HepG2 (cell line): ENCODE data around the gene SCUBE1. TPM values are rescaled to one million over a fixed set of nuclear protein-coding genes. Genes with fewer than 3 reads are reported as not detected.

Experiments
- ARNT2 ChIP-seq: sonication (generic); formaldehyde crosslinking; IDR thresholded peaks from 2 replicates; pipeline ENCODE4 v1.8.0; 2022; ENCODE audit warnings: mild to moderate bottlenecking, low read depth, missing genetic modification reagents, moderate library complexity
- ARNTL ChIP-seq: sonication (generic); formaldehyde crosslinking; IDR thresholded peaks from 2 replicates; pipeline ENCODE4 v1.4.0; 2020; ENCODE audit warnings: mild to moderate bottlenecking, missing genetic modification reagents
- CAMTA2 ChIP-seq: sonication (generic); formaldehyde crosslinking; IDR thresholded peaks from 2 replicates; pipeline ENCODE4 v1.4.0; 2020; ENCODE audit warnings: mild to moderate bottlenecking, missing genetic modification reagents, borderline replicate concordance
- GATAD1 ChIP-seq: IDR thresholded peaks from 2 replicates; pipeline ENCODE4 v1.6.1; 2016; ENCODE audit warnings: missing genetic modification reagents, missing compliant biosample characterization
- HOXA9 ChIP-seq: sonication (generic); formaldehyde crosslinking; IDR thresholded peaks from 2 replicates; pipeline ENCODE4 v1.8.1; 2022; ENCODE audit warnings: missing genetic modification reagents, mild to moderate bottlenecking, moderate library complexity, borderline replicate concordance
- KLF11 ChIP-seq: IDR thresholded peaks from 2 replicates; pipeline ENCODE4 v1.6.1; 2016; ENCODE audit warnings: missing compliant biosample characterization
- SALL1 ChIP-seq: sonication (generic); formaldehyde crosslinking; IDR thresholded peaks from 2 replicates; pipeline ENCODE4 v1.8.0; 2022; ENCODE audit warnings: mild to moderate bottlenecking, missing genetic modification reagents
- SP2 ChIP-seq: sonication (generic); formaldehyde crosslinking; IDR thresholded peaks from 2 replicates; pipeline ENCODE4 v1.5.1; 2020; ENCODE audit warnings: mild to moderate bottlenecking, missing genetic modification reagents
- ZNF251 ChIP-seq: sonication (generic); formaldehyde crosslinking; IDR thresholded peaks from 2 replicates; pipeline ENCODE4 v1.9.0; 2021; ENCODE audit warnings: mild to moderate bottlenecking, missing genetic modification reagents
- ZNF451 ChIP-seq: sonication (generic); formaldehyde crosslinking; IDR thresholded peaks from 2 replicates; pipeline ENCODE4 v1.5.0; 2020; ENCODE audit warnings: mild to moderate bottlenecking, missing genetic modification reagents
- ZNF530 ChIP-seq: sonication (generic); formaldehyde crosslinking; IDR thresholded peaks from 2 replicates; pipeline ENCODE4 v1.5.0; 2020; ENCODE audit warnings: low read depth, mild to moderate bottlenecking, missing genetic modification reagents
- ZNF547 ChIP-seq: sonication (generic); formaldehyde crosslinking; IDR thresholded peaks from 2 replicates; pipeline ENCODE4 v1.5.1; 2020; ENCODE audit warnings: mild to moderate bottlenecking, missing genetic modification reagents
- ZNF83 ChIP-seq: sonication (generic); formaldehyde crosslinking; IDR thresholded peaks from 2 replicates; pipeline ENCODE4 v1.4.0; 2020; ENCODE audit warnings: missing genetic modification reagents, mild to moderate bottlenecking, borderline replicate concordance
- polyA plus RNA-seq, 8 experiments: library from polyadenylated mRNA; depleted of rRNA in 3 of 8; stranded (reverse) in 7 of 8; unstranded in 1 of 8; fragments of >200 nt; fragmentation: Illumina TruSeq in 4 of 8; extraction: Trizol in 4 of 8; gene quantifications; 2 replicates each; pipeline versions ENCODE4 v1.2.1 to v1.2.3, GENCODE V29; 2011 to 2016; ENCODE audit warnings: low read depth in 4 of 8, missing spikeins in 1 of 8, mixed read lengths in 1 of 8; ENCODE audit not compliant: insufficient read depth in 1 of 8
- total RNA-seq, 5 experiments: library from RNA; depleted of rRNA; stranded (reverse); fragments of >200 nt; fragmentation: Illumina TruSeq; extraction: Trizol; gene quantifications; 2 replicates each; pipeline ENCODE4 v1.2.3, GENCODE V29; 2016; ENCODE audit warnings: low read depth in 1 of 5
- TF ChIP-seq, protein P1 (sequence below): sonication (generic); formaldehyde crosslinking; IDR thresholded peaks from 2 replicates; pipeline ENCODE4 v1.4.0; 2020; ENCODE audit warnings: missing genetic modification reagents
- TF ChIP-seq, protein P2 (sequence below): sonication (generic); formaldehyde crosslinking; IDR thresholded peaks from 2 replicates; pipeline ENCODE4 v1.4.0; 2020; ENCODE audit warnings: mild to moderate bottlenecking, missing genetic modification reagents
- TF ChIP-seq, protein P3 (sequence below): sonication (generic); formaldehyde crosslinking; IDR thresholded peaks from 2 replicates; pipeline ENCODE4 v1.4.0; 2020; ENCODE audit warnings: missing genetic modification reagents
- TF ChIP-seq, protein P4 (sequence below): sonication (generic); formaldehyde crosslinking; IDR thresholded peaks from 2 replicates; pipeline ENCODE4 v1.5.0; 2020; ENCODE audit warnings: missing genetic modification reagents
- TF ChIP-seq, protein P5 (sequence below): IDR thresholded peaks from 2 replicates; pipeline ENCODE4 v1.6.1; 2016; ENCODE audit warnings: low read depth, missing genetic modification reagents, missing compliant biosample characterization

The SCUBE1 gene
- total and polyA plus RNA-seq, 2 of the 13 experiments (the other 11 are each of a cell fraction or from before 2014, with no cell fraction given) = under 0.01 to 0.05 TPM

DNA sequence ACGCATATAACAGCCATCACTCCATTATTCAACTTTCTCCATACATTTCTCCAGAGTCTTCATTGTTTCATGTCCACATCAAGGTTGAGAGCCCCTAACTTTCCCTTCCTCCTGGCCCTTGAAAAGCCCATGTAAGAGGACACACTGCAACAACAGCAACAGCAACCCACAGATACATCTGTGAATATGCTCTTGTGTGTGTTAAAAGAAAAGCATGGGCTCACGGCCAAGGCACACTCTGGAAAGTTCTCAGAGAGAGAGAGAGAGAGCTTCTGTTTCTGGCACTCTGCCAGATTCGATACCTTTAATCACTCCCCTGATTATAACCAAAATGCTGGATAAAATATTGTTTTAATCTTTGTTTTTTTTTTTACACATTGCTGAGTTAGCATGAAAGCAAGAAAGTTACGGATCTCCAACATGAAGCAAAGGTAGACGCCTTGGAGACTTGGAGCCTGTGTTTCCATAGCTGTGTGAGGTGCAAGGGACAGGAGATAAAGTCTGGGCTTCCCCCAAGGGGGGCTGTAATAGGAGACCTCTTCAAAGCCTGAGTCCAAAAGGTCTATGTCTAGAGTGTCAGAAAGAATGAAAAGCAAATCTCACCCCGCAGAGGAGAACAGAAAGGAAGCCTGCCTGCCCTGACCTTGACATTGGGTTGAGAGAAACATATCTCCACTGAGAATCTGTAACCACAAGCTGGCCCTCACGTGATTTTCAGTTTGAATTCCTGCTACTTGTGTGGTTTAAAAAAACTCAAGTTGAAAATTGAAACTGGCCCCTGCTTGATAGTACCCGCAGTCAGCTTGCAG lies 34.9 kb upstream of the SCUBE1 start (continued):
- TF ChIP-seq, protein P1, sequence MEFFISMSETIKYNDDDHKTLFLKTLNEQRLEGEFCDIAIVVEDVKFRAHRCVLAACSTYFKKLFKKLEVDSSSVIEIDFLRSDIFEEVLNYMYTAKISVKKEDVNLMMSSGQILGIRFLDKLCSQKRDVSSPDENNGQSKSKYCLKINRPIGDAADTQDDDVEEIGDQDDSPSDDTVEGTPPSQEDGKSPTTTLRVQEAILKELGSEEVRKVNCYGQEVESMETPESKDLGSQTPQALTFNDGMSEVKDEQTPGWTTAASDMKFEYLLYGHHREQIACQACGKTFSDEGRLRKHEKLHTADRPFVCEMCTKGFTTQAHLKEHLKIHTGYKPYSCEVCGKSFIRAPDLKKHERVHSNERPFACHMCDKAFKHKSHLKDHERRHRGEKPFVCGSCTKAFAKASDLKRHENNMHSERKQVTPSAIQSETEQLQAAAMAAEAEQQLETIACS = no peak
- TF ChIP-seq ZNF530 (CRISPR knock-in tag) (no peak), SALL1 (peak; percentile 22; the same call in 1 of the 2 replicates), ZNF83 (CRISPR knock-in tag) (no peak), GATAD1 (CRISPR knock-in tag) (no peak), HOXA9 (CRISPR knock-in tag) (no peak), SP2 (CRISPR knock-in tag) (no peak), CAMTA2 (CRISPR knock-in tag) (no peak), KLF11 (CRISPR knock-in tag) (no peak), ARNT2 (CRISPR knock-in tag) (peak; percentile 49; the same call in 1 of the 2 replicates), ARNTL (CRISPR knock-in tag) (0 out of 2 replicates have a peak, but pooled peaks have one; percentile 41), ZNF451 (CRISPR knock-in tag) (no peak), ZNF547 (CRISPR knock-in tag) (no peak), ZNF251 (CRISPR knock-in tag) (no peak)
- TF ChIP-seq, protein P2, sequence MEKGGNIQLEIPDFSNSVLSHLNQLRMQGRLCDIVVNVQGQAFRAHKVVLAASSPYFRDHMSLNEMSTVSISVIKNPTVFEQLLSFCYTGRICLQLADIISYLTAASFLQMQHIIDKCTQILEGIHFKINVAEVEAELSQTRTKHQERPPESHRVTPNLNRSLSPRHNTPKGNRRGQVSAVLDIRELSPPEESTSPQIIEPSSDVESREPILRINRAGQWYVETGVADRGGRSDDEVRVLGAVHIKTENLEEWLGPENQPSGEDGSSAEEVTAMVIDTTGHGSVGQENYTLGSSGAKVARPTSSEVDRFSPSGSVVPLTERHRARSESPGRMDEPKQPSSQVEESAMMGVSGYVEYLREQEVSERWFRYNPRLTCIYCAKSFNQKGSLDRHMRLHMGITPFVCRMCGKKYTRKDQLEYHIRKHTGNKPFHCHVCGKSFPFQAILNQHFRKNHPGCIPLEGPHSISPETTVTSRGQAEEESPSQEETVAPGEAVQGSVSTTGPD (CRISPR knock-in tag) = no peak
- TF ChIP-seq, protein P3, sequence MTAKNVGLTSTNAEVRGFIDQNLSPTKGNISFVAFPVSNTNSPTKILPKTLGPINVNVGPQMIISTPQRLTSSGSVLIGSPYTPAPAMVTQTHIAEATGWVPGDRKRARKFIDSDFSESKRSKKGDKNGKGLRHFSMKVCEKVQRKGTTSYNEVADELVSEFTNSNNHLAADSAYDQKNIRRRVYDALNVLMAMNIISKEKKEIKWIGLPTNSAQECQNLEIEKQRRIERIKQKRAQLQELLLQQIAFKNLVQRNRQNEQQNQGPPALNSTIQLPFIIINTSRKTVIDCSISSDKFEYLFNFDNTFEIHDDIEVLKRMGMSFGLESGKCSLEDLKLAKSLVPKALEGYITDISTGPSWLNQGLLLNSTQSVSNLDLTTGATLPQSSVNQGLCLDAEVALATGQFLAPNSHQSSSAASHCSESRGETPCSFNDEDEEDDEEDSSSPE (CRISPR knock-in tag) = no peak
- TF ChIP-seq, protein P4, sequence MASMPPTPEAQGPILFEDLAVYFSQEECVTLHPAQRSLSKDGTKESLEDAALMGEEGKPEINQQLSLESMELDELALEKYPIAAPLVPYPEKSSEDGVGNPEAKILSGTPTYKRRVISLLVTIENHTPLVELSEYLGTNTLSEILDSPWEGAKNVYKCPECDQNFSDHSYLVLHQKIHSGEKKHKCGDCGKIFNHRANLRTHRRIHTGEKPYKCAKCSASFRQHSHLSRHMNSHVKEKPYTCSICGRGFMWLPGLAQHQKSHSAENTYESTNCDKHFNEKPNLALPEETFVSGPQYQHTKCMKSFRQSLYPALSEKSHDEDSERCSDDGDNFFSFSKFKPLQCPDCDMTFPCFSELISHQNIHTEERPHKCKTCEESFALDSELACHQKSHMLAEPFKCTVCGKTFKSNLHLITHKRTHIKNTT (CRISPR knock-in tag) = no peak
- TF ChIP-seq, protein P5, sequence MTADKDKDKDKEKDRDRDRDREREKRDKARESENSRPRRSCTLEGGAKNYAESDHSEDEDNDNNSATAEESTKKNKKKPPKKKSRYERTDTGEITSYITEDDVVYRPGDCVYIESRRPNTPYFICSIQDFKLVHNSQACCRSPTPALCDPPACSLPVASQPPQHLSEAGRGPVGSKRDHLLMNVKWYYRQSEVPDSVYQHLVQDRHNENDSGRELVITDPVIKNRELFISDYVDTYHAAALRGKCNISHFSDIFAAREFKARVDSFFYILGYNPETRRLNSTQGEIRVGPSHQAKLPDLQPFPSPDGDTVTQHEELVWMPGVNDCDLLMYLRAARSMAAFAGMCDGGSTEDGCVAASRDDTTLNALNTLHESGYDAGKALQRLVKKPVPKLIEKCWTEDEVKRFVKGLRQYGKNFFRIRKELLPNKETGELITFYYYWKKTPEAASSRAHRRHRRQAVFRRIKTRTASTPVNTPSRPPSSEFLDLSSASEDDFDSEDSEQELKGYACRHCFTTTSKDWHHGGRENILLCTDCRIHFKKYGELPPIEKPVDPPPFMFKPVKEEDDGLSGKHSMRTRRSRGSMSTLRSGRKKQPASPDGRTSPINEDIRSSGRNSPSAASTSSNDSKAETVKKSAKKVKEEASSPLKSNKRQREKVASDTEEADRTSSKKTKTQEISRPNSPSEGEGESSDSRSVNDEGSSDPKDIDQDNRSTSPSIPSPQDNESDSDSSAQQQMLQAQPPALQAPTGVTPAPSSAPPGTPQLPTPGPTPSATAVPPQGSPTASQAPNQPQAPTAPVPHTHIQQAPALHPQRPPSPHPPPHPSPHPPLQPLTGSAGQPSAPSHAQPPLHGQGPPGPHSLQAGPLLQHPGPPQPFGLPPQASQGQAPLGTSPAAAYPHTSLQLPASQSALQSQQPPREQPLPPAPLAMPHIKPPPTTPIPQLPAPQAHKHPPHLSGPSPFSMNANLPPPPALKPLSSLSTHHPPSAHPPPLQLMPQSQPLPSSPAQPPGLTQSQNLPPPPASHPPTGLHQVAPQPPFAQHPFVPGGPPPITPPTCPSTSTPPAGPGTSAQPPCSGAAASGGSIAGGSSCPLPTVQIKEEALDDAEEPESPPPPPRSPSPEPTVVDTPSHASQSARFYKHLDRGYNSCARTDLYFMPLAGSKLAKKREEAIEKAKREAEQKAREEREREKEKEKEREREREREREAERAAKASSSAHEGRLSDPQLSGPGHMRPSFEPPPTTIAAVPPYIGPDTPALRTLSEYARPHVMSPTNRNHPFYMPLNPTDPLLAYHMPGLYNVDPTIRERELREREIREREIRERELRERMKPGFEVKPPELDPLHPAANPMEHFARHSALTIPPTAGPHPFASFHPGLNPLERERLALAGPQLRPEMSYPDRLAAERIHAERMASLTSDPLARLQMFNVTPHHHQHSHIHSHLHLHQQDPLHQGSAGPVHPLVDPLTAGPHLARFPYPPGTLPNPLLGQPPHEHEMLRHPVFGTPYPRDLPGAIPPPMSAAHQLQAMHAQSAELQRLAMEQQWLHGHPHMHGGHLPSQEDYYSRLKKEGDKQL (CRISPR knock-in tag) = 0 out of 2 replicates have a peak, but pooled peaks have one; percentile 15
